Inflammatory macrophage treated with lipopolysaccharide for 1 hour (primary cell): ENCODE measurements around the gene MYH13.

Source experiments
- DNase-seq, 2 donors: peaks; one replicate each; pipeline ENCODE4 v3.0.0-alpha.2; 2020 to 2022

Gene MYH13

DNA sequence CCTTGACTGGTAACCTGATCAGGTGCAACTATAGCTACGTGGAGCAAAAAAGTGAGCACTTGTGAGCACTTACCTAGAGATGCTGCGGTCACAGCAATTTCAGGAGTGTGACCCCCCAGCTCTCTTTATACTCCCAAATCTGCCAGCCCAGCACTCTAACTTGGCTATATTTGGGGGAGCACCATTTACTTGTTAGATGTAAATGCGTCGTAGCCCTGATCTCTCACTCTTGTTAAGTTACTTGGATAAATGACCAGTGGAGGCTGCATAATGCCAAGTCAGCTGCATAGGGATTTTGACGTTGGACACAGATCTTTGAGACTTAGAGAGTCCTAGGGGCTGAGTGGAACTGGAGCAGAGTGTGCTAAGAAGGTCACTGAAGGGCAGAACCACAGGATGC lies at the start of gene MYH13:
Gene MYH13, minus strand, starts transcription at position 101 of the 400 bp plus-strand sequence. CDS start 8,476 bp downstream, outside the sequence.
- DNase-seq = no peak

DNA sequence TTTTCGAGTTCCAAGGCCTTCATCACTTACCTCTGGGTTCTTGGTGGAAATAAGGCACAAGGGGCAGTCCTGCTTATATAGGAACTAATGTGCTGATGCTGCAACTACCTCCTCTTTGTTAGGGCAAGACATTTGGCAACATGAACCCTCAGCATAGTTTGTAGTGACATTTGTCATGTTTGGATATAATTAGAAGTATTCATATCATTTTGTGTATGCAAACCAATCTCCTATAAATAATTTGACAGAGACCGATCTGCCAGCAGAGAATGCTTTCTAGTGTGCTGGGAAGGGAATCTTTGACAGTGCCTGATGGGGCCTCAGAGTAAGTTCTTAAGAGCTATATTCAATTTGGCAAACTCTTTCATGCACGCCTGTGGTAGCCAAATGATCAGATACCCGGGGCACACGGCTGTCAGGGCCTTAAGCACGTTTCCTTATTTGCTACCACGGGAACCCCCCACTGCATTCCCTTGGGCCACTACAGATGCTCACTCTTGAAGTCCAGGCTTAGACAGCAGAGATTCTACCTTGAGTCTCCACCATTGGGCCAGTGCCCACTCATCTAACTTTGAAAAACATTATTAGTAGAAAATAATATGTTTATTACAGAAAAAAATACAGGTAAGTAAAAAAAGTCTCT lies 49.2 kb upstream of the MYH13 start, which contains the start of gene MYH8:
Gene MYH8, minus strand, starts transcription at position 51 of the 643 bp plus-strand sequence. CDS start 1,723 bp downstream, outside the sequence.
- DNase-seq = no peak

DNA sequence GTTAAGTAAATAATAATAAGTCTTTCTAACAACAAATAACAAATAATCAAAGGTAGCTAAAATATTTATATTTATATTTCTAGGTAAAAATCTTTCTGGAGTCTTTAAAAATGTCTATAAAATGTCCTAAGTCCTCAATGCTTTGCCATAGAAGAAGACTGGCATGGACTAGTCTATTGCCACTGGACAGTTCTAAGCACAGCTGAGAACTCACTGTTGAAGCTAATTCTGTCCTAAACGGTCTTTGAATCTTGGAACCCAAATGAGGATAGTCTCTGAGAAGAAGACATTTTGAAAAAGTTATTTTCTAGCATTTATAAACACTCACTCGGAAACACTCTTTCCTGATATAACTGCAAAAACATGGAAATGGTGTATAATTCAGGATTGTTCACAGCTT lies 48.4 kb upstream of the MYH13 start:
- DNase-seq = no peak

DNA sequence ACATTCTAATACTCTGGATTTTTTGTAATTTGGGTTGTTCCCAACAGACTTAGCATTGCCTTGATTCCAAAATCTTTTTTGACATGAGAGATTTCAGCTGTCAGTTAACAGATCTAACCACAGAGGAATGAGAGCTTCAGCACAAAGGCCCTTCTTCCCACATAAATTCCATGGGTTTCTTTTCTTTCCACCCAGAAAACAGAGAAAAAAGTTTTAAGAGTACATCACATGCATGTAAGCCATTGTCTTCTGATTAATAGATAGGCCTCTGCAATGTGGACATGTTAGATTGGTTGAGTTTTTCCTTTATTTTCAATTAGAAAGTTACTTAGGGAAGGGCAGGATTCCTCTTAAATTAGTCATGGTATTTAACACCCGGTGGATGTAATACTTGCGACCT lies 48.0 kb upstream of the MYH13 start:
- no peak for DNase-seq

DNA sequence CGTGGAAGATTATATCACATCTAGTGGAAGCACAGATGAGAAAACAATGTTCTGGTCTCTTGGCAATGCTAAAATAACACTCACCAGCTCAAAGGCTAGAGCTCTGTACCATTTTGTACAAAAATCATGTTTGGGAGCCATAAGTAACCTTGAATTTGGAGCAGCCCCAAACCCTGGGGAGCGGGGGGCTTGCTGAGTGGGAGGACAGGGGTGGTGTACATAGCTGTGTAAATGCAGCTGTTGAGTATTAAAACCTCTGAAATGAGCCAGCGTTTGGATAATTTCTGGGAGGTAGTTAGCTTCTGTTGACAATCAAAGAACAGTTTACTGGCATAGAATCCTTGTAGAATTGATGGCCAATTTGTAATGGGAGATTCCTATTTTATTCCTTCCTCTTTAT lies 44.6 kb upstream of the MYH13 start:
- no peak for DNase-seq

DNA sequence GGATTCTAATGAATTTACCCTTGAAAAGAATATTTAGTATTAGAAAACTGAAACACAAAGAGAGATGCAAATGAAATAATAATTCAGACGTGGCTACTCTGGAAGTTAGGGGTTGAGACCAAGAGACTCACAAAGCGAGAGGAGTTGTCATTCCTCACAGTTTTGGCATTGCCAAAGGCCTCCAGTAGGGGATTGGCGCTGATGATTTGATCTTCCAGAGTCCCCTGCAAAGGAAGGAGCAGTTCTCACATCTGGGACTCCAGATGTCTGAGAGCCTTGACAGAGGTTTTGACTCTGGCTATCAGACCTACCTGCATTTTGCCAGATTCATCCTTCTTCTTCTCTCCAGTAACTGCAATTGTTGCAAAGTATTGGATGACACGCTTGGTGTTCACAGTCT lies 42.4 kb upstream of the MYH13 start:
- no peak for DNase-seq

DNA sequence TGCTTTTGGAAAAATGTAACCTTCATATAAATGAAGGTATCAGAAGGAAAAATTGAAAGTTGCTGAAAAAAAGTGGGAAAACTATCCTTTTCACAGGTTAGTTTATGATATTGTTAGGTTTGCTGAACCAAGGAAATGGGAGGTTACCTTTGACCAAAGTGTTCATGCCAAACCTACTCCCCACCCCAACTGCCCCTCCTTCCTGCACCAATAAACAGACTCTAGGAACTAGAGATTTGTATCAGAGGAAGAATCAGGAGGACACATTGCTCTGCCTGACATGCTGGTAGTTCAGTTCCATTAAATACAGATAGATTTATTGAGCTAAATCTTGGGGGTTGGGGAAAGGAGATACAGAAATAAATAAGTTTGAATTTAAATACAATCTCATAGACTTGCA lies 30.8 kb upstream of the MYH13 start:
- no peak for DNase-seq

DNA sequence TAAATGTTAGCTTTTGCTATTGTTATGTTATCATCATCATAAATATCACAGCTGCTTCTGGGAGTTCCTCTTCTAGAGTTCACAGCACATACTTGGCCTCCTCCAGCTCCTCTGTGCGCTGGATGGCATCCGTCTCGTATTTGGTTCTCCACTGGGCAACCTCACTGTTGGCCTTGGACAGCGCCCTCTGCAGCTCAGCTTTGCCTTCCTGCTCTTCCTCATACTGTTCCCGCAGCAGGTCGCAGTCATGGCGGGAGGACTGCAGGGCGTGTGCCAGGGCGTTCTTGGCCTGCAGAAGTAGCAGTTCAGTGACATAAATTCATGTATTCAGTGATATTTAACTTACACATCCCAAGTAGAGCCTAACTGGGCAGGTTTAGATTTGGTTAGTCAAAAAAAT lies 25.5 kb upstream of the MYH13 start:
- DNase-seq = no peak

DNA sequence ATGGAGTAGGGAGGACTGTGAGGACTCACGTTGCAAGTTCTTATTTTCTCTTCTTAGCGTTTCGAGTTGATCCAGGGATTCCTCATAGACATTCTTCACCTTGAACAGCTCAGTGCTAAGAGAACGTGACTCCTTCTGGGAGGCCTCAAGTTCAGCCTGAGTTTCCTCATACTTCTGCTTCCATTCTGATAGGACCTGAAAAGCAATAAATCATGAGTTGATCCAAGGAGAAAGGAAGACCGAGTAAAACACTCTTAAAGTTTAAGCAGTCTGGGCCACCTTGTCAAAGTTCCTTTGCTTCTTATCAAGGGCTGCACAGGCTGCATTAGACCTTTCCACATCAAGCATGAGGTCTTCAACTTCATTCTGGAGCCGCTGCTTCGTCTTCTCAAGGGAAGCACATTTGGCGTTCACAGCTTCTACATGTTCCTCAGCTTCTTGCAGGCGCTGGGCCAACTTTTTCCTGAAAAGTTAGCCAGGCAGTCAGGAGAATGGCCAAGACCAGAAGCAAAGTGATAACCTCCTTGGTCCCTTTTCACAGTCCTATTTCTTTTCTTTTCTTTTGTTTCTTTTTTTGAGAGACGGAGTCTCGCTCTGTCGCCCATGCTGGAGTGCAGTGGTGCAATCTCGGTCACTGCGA lies 23.8 kb upstream of the MYH13 start:
- no peak for DNase-seq

DNA sequence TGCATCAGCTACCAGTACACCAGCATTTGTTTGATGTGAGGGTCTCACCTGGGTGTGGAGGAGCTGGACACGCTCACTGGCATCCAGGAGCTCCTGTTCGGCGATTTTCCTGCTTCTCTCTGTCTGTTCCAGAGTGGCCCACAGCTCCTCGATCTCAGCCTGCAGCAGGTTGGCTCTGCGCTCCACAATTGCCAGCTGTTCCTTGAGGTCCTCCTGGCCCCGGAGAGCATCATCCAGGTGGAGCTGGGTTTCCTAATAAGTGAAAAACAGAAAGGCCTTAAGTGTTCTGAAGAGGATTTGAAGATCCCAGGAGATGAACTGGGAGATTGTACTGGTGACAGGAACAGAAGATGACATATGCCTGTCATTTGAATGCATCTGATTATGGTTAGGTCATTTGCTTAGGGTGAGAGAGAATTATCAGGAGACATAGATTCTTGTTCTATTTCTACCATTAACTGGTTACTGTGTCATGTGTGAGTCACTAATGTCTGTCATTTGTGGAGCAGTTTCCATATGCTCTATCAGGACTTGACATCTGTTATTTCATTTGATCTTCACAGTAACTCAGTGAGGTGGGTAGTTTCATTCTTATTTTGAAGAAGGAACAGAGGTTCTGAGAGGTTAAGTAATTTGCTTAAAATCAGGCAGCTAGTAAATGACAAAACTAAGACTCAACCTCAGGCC lies 21.5 kb upstream of the MYH13 start:
- no peak for DNase-seq

DNA sequence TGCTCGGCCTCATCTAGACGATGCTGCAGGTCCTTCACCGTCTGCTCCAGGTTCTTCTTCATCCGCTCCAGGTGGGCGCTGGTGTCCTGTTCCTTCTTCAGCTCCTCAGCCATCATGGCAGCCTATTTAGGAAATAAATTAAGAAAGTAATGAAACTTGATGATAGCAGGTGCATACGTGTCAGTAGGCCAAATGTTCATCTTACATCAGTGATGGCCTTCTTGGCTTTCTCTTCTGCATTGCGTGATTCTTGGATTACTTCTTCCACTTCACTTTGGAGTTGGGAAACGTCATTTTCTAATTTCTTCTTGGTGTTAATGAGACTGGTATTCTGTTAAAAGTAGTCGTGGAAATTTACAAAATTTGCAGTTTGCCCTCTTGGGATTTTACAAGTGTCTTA lies 20.1 kb upstream of the MYH13 start:
- DNase-seq = no peak

DNA sequence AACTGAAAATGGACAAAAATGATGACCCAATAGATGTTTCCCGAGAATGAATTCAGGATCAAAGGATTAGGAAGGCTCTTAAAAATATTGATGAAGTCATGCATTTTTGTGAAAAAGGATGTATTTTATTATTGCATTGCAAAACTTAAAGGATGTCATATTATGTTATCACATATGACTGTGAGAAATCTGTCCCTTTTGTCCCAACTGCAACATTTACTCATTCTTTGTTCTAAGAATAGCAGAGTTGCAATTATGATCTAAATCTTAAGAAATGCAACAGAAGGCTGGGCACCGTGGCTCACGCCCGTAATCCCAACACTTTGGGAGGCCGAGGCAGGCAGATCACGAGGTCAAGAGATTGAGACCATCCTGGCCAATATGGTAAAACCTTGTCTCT lies 13.1 kb upstream of the MYH13 start:
- no peak for DNase-seq

DNA sequence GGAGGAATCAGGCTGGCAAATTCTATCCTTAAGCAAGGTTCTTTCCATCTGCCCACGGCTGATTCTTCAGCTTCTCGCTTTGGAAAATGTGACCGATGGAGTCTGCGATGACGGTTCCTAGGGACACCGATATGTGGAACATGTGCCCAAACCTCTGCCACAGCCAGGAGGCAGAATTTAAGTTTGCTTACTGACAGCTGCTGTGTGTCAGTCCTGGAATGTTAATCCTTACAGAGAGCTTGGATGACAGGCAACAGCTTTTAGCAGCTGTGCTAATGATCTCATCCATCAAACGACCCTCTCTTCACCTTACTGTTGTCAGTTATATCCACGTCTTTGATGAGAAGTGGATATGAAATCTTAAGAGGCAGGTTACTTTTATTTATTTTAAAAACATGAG lies 11.4 kb upstream of the MYH13 start:
- no peak for DNase-seq

DNA sequence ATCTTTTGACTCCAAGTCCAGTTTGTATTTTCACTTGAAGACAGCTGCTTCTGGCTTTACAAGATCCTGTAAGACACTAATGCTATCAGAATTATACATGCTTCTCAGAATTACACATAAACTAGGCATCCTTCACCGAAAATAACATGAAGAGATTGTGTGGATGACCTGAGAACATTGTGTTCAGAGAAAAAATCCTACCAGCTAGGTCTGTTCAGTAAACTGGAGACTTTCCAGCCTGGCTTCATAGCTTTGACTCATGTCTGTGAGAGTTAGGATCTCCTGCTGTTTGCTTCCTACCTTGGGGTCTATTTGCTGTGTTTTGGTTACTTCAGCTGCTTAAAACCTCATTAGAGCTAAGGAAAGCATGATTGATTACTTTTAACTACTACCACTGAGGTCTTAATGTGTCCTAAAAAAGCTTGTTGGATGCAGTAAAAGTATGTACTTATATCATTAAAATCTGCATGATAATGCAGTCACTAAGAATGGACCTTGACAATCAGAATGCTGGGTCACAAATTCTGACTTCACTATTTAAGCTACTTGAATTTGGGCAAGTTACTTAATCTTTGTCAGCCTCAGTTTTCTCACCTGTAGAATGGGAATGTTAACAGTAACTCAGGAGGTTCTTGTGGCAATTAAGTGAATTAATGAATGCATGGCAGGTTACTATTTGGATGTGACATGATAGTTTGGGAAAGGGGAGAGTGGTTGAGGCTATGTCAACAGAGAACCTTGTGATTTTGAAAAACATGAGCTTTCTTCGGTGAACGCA lies 8.0 kb upstream of the MYH13 start:
- DNase-seq = no peak

DNA sequence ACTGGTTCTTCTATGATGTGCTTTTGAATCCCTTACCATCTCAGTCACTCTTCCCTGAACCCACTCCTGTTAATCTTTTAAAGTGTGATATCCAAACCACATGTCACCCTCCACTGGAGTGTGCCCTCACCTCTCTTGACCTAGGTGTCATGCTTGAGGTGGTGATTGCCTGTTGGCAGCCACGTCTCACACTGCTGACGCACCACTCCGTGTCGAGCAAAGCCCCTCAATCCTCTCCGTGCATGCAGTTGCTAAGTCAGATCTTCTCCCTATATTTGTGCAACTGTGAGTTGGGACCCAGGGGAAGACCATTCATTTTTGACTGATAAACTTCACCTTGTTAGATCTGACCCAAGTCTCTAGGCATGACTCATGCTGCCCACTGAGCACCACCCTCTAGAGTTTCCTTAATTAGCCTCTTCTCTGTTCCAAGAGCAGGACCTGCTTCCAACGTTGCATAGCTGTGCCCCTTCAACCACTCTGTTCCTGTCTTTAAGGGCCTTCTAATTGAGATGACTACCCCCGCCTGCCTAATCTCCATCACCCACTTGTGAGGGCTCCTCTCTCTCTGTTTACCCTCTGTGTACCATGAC lies 2.7 kb downstream of the MYH13 start:
- DNase-seq = no peak

DNA sequence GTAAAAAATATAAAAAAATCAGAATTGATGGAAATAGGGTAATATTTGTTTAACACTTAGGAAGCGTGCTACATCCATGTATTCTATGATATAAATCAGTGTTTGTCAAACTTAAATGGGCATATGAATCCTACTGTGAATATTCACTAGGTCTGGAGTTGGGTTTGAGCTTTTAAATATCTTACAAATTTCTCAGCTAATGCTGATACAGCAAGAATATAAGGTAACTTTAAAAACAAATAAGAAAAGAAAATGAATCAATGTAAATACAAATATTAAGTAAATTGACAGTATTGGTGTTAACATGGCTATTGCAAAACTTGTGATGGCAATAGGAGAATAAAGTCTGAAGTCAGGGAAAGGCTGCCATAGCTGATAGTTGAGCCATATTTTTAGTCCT lies 3.6 kb downstream of the MYH13 start:
- DNase-seq = no peak

DNA sequence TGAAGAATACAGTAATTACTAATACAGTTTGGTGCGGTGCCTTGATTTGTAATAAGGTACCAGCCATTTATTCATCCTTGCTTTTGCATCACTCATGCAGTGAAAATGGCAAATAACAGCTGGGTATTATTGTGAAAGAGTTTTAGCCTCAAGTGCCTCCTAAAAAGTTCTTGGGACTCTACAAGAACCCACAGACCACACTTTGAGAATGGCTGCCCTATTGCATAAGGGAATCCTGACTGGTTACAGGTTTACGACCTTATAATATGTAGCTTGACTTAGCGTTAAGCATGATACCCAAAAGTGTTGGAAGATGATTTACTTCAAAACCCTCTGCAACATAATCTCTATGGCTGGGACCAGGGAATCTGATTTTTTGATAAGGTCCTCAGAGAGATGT lies 4.2 kb downstream of the MYH13 start:
- no peak for DNase-seq

DNA sequence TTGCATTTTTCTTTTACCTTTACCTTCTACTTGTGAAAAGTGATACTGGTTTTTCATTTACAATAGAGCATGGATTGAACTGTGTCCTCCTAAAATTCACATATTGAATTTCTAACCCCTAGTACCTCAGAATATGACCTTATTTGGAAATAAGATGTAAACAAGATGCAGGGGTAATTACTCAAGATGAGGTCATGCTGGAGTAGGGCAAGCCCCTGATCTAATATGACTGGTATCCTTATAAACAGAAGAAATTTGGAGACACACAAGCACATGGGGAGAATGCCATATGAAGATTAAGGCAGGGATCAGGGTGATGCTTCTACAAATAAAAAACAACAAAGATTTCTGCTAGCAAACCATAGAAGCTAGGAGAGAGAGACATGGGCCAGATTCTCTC lies 12.2 kb downstream of the MYH13 start:
- DNase-seq = no peak

DNA sequence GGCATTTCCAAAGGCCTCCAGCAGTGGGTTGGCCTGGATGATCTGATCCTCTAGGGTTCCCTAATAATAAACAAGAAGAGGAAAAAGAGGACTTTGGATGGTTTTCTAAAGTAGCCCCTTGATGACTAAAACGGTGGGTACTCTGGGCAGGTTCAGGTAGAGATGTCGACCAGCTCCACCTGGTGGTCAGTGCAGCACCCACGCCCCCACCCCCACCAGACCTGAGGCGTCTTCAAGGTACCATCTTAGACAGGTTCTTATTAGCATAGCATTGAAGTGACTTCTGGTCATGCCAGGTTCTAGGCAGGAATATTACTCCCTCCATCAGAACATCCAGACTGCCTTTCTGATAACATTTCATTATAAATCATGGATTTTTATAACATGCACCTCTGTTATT lies 15.0 kb downstream of the MYH13 start:
- no peak for DNase-seq

DNA sequence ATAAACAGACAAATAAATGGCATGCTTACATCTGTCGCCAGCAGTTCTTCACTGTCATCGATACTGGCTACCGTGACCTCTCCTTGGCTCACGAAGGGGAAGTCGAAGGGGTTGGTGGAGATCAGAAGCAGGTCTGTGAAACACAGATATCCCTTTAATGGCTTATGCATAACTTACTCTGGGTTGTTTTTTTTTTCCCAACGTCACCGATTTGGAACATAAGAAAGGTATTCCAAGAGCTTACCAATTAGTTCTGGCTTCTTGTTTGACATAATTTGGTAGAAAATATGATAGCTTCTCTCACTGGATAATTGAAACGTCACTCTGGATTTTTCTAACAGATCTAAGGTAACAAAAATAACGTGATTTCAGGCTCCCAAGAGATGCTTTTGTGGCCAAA lies 18.2 kb downstream of the MYH13 start:
- no peak for DNase-seq

DNA sequence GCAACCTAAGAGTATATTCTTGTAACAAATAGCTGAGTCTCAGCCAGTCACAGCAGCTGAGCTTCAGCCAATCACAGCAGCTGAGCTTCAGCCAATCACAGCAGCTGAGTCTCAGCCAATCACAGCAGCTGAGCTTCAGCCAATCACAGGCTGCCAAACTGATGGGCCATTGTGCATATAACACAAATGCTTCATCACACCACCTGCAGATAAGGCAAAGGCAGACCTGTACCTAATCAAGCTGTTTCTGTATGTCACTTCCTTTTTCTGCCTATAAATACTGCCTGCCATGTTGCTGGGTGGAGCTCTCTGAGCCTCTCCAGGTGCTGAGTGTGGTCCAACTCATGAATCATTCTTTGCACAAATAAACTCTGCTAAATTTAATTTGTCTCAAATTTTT lies 19.9 kb downstream of the MYH13 start:
- no peak for DNase-seq

DNA sequence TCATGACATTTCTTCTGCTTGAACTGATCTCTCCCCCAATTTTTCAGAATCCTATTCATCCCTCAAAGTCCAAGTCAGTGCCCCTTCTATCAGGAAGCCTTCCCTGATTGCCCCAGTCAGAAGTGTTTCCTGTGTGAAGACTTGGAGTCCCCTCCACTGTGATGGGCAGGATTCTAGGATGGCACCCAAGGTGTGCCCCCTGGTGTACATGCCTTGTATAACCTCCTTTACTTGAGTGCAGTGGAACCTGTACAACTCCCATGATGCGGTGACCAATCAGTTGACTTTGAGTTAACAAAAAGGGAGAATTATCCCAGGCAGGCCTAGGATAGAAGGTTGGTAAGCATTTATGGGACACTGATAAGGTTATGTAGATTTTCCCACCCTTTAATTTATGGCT lies 23.4 kb downstream of the MYH13 start:
- peak in 1 of 2 donors; percentile 58 for DNase-seq

DNA sequence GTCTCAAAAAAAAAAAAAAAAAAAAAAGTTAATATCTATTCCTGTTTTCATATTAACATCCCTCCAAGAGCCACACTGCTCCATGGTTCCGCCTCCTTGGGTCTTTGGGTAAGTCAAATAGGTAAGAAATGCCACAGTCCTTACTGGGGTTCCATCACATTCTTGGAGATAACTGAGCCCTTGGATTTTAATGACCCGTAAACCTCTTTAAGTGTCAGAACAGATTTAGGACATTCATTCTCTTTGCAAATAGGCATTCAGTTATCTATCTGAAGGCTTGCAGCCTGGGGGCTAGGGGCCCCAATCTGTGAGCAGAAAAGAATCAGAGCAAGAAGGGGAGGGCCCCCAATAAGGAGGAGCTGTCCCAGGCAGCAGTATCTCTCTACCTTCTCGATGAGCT lies 28.0 kb downstream of the MYH13 start:
- no peak for DNase-seq
